CMK (cell line): ENCODE data around the gene DHX16.

Experiments used
- DNase-seq: peaks from one replicate; pipeline ENCODE4 v3.0.0-alpha.2; 2010; ENCODE audit warnings: low read depth

DHX16 gene

DNA sequence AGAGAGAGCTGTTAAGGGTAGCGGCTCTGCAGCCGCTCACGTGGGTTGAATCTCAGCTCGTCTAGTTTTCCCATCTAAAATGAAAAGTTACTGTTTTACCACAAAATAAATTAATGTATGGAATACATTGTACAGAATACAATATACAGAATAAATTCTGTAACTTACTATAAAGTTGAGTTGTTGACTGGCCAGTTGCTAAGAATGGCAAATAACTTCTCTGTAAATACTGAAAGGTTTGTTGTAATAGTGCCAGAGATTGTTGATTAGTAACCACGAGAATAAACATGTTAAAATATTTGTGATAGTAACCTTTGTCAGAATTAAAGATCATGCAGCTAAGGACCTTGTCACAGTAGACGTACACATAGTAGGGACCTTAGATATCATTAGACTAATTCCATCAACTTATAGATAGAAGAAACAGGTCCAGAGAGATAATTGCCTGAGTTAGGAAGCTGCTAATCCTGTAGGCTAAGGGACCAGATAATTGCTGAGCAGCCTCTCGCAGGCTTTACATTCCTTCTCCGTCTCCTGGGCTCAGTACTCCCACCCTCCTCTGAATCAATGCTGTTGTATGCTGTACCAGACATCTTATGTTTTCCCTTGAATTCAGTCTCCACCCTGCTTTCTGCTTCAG lies 18.5 kb upstream of the DHX16 start:
- DNase-seq: no peak

DNA sequence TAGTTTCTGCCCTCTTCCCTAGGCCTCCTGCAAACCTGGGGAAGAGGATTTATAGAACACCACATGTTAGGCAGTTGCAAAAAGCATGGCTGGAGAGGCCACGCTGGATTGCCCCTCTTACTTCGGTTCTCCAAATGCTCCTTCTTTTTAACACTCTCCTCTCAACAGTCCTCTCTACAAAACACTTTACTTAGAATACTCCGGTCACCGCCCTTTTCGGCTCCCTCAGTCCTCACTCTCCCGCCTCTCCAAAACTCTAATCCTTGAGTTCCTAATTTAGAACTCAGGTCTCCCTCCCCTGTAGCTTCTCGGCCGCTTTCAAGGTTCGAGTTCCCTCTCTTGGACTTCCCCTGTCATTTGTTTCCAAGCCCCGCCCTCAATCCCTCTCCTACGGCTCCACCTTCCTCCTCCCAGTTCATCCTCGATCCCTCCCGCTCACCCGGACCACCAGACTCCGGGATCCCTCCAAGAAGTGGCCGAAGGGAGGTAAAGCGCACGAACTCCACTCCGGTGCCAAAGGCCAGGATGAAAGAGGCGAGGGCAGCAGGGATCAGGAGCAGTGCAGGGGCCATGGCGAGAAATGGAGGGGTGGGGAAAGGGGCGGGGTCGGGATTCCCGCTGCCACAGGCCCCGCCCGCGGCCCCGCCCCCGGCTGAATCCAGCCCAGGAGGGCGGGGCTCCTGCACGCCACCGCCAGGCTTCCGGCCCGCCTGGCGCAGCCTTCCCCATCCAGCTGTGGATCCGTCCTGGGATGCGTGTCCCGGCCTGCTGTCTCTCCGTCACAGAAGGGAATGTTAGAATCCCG lies 17.8 kb upstream of the DHX16 start, which contains the start of gene NRM:
NRM (minus strand) TSS at position 582 of the 805 bp plus-strand sequence; CDS start at position 572, 10 bp downstream.
- DNase-seq: peak; percentile 85

DNA sequence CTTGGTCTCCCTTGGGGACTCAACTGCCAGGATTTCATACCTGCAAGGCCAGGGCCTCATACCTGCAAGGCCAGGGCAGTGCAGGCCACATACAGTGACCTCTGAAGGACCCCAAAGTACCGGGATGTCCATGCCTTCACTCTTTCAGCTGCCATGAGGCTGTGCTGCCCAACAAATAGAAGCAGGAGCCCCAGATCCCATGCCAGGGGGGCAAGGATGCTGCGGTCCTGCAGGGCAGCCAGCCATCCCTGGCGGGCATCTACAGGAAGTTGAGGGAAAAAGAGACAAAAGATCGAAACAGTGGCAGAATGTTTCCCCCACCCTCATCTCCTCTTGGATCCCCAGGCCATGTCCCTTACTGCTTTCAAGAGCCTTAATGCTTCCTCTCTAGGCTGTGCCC lies 17.2 kb upstream of the DHX16 start:
- DNase-seq: no peak

DNA sequence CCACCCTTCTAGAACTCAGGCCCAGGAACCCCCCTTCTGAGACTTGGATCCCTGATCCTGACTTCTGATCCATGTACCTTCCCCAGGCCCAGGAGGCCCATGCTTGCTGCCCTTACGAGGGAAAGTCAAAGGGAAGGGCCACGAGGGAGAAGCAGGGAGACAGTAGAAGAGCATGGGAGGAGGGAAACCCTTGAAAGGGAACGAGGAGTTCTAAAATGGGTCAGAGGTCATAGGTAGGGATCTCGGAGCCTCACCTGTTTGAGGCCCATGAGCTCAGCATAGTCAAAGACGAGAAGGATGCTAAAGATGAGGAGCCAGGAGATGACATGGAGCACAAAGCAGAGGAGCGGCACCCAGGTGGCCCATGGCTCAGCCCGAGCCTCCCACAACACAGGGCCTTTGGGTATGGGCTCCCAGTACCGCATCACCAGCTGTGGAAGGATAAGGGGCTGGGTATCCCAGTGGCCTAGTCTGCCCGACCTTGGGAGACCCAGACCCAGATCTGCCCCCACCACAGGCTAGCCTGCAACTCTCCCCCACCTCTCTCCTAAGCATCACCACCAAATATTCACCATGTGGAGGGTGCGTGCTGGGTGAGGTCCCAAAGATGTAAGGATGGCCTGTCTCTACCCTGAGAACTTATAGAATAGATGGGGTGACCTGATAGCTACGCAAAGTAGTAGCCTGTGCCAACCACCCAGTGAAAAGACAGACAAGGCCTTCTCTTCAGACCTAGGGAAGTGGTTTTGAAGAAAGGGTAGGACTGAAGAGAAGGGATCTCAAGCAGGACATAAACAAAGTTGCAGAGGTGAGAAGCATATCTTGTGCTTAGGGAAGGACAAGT lies 16.4 kb upstream of the DHX16 start:
- no peak for DNase-seq

DNA sequence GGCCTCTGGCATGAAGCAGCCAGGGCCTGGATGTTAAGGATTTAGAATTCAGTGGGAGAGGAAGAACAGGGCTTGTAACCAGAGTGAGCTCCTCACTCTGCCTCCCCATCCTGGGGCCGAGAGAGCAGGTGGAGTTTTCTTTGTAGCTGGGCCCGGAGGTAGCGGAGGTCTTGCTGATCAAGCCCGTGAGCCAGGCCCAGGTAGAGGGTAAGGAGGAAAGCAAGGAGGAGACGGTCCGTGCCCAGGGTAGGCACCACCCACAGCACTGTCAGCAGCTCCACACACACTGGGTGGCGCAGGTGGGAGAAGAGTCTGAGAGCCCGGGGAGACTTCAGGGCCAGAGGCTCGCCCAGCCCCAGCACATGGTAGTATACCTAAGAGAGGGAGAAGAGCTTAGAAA lies 15.8 kb upstream of the DHX16 start:
- no peak for DNase-seq

DNA sequence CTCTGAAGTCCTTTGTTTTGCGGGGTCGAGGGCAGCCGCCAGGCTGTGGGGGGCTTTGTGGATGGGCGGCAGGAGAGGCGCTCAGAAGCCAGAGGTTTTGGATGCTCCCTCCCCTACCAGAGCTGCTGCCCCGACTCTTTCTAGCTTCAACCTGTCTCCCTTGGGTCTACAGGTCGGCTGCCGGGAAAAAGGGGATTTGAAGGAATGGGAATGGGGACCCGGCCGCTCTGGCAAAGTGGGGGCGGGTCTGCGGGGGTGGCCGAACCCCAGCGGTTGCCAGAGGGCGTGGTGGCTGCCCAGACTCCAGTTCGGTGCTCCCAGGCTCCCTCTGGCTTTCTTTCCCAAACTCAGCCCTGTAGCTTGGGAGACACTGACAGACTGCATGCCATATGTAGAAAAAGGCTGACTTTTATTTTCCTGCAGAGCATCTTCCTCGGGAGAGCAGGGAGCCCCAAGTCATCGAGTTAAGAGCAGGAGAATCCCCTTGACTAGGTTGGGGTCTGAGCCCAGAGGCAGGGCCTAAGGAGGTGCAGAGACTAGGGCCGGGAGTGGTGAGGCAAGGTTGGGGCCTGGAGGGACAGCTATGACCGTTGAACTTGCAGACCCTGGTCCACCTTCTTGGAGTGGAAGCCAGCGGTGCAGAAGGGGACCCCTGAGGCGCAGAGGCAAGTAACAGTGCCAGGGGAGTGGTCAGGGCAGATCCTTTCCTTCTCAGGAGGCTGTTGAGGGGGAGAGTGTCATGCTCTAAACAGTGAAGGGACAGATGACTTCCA lies 15.0 kb upstream of the DHX16 start:
- no peak for DNase-seq

DNA sequence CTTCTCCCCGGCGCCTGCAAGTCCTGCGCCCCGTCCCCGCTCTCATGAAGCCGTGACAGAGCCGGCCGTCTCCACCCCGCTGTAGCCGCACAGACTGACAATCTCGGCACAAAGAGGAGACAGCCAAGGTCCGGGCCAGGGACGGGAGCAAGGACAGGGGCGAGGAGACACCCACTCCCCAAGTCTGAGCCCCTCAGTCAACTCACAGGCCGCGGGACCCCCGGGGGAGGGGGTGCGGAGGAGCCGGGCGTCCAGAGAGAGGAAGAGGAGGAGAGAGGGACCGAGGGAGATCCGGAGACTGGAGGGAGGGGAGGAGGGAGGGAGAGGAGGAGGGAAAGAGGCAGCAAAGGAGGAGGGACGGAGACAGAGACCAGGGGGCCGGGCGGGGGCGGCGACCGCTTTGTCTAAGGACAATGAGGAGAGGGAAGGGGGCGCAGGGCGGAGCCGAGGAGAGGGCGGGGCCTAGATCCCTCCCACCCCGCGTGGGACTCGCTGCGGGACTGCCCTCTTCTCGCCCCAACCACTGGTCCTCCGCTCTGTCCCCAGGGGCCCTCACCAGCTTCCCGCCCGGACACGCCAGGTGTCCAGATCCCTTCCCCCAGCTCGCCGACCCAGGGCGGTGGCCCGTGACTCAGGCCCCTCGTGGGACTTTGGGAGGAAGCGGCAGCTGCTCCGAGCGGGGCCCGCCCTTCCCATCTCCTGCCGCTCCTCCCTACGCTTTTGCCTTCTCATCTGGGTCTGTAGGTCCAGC lies 14.3 kb upstream of the DHX16 start:
- peak; percentile 95 for DNase-seq

DNA sequence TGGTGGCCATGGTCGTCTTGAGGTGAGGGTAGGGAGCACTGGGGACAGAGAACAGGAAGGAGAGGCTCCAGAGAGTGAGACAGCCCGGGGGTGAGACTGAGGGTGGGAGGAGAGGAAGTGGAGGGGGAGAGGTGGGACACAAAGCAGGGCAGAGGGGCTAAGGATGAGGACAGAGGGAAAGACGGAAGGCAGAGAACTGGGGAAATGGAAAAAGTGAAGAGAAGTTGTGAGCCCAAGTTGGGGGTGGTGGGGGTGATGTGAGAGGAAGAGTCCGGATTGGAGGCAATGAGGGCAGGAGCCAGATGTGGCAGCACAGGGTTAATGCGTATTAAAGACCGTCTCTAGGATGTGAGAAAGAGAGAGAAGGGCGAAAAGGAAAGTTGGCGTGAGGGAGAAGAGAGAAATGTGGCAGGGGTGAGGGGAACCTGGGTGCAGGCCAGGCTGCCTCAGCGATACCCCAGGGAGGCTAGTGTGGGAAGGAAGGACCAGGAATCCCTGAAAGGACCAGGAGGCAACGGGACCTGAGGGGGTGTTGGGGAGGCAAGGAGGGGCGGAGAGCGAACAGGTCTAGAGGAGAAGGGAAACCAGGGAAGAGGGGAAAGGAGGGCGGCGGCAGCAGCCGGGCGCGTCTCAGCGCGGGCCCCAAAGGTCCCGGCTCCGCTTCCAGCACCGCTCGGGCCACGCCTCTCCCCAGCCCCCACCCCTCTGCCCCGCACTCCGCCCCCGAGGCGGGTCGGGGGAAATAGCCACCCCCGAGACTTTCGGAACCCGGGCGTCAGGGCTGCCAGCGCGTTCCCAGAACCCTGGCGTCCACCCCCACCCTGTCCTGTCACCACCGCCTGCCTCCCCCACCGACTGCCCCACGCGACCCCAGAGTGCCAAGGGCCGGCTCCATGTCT lies 13.5 kb upstream of the DHX16 start, which contains the start of gene PPP1R18:
PPP1R18 (minus strand) TSS at position 637 of the 899 bp plus-strand sequence; CDS start at position 10, 627 bp downstream.
- no peak for DNase-seq

DNA sequence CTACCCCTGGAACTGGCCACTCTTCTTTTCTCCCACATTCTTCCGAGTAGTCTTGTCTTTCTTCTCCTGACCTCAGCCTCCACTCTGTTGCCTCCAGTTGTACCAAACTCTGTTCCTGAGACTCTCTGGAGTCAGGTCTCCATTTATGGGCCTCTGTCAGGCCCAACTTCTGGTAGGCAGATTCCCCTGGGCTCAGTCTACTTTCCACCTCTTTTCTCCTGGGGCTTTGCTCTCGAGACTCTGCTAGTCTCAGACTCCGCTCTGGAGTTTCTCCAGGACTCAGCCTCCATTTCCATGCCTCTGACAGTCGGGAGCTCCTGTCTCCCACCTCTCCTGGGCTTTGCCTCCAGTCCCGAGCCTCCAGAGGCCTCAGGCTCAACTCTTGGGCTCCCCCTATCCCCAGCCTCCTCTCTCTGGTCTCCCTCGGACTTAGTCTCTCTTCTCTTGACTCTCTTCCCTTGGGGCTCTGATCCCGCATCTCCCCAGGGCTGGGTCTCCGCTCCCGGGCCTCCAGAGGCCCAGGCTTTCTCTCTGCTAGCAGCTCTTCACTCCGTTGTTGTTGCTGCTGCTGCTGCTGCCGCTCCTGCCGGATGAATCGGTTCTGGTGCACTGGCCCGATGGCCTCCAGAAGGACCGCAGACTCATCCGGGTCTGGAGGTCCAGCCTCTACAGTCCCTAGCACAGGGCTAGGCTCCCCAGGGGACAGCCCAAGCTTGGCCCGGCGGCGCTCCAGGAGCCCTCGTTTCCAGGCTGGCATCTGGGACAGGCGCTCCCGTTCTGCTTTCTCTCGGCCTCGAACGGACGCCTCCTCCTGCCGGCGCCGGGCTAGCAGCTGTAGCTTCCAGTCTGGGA lies 12.6 kb upstream of the DHX16 start:
- DNase-seq: no peak

DNA sequence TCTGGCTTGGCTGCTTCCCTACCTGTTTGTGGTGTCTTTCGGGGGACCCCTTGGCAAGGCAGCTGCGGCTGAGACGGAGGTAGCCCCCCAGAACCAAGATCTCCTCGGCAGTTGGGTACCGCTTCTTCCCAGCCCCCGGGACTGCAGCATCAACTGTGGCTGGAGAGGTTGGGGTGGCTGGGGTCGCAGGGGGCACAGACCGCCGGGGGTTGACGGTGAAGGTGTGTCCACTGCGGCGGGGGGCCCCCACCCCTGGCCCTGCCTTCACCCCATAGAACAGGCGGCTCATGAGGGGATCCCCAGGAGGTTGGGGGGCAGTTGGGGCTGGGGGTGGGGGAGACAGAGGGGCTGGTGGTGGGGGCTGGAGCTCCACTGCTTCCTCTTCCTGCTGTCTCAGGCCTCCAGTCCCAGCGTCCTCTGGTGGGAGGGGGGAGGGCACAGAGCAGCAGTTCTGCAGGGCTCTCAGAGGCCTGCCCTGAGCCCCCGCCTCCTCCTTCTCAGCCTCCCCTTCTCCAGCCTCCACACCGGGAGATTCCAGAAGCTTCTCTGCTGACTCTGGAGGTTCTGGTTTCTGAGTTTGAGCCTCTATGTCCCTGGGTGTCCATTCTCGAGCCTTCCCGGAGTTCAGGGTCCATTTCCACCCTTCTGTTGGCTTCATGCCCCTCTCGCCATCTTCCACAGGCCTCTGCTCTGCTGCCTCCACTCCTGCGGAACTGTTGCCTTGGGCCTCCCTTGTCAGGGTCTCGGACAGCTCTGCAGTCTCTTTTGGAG lies 11.8 kb upstream of the DHX16 start:
- no peak for DNase-seq

DNA sequence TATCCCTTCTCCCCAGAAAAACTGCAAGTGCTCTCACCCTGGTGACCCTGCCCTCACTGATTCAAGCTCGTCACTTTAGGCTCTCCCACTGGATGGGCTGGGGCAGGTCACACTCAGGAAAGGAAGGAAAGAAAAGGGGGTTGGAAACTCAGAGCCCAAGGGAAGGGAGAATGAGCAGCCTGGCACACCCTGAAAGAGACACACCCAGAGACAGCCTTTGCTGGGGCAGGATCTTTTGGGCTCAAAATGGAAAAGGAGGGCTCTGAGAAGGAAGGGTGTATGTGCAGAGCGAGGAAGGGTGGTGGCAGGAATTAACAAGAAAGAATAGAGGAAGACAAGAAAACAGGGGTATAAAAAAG lies 11.2 kb upstream of the DHX16 start:
- no peak for DNase-seq

DNA sequence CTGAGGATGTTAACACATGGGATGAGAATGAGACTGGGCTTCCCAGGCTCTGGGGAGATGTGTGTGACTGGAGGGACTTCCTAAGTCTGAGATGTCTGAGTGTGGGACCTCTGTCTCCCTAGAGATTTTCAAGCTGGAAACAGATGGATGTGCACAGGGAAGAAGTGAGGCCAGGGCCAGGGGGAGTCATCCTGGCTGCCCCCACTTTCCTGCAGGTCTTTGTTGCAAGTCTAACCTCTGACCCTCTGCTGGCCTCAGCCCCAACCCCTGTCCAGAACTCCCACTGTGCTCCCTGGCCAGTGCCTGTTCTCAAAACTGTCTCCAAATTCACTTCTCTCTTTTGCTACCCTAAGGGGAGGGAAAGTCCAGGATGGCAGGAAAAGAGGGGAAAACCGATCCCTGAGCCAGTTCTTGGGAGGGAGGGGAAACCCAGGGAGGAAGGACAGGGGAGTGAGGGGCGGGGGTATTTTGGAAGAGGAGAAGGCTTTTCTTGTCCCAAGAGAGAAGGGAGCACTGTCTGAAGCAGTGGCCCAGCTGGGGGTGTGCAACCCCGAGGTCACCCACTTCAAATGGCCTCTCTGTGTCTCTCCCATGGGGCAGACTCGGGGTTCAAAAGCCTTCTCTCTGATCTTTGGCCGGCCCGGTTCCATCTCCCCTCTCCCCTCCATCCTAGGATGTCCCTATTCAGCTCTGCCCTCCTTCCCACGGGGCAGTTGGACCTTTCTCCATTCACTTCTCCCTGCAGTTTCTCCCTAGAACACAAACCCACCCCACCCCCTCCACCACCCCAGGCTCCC lies 10.6 kb upstream of the DHX16 start:
- no peak for DNase-seq

DNA sequence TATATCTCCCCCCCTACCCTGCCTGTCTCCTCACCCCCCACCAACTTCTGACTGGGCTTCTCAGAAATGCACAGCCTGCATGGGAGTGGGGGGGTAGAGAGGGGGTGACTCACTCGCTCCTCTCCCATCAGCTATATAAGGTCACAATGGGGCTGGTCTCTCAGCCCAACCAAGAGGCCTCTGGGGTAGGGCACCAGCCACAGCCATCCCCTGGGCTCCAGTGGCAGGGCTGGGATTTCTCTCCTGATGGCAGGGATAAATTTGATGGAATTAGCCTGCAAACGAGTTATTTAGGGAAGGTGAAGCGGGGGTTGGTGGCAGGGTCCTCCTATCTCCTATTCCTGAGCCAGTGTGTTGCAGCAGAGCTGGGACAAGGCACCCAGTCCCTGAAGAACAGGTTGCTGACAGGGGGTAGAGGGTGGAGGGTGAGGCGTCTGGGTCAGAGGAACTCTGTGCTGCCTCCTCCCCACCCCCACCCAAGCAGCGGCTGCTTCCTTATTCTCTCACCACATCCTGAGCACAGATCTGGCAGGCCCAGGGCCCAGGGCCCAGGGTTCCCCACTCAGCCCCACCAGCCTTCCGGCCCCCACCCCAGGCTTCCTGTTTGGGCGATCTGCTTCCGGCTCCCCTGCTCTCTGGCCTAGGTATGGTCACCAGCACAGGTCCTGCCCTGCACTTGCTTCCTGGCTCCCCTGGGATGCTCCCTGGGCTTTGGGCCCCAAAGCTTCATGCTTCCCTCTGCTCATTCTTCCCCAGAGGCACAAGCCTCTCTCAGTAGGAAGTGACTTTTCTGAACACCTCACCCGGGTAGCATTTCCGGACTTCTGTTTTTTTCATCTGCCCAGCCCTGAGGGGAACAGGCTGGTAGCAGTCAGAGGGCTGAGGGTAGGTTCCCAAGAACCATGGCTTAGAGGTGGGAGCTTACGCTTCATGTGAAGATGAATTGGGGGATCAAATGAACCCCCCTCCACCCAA lies 9.6 kb upstream of the DHX16 start:
- DNase-seq: peak; percentile 96

DNA sequence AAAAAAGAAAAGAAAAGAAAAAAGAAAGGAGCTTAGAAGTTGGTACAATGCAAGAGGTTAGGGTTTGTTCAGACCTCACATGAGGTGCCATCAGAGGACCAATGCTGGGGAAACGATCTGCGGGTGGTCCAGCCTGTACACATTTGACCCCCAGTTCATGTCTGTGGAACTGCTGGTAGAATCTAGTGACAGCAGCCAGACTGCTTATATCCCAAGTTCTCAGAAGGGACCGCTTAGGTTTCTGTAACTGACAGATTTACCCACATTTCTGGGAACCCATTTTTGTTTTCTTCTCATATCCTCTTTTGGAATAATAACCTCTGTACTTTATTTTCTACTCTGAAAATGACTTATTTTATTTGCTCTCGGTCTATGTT lies 8.9 kb upstream of the DHX16 start:
- no peak for DNase-seq

DNA sequence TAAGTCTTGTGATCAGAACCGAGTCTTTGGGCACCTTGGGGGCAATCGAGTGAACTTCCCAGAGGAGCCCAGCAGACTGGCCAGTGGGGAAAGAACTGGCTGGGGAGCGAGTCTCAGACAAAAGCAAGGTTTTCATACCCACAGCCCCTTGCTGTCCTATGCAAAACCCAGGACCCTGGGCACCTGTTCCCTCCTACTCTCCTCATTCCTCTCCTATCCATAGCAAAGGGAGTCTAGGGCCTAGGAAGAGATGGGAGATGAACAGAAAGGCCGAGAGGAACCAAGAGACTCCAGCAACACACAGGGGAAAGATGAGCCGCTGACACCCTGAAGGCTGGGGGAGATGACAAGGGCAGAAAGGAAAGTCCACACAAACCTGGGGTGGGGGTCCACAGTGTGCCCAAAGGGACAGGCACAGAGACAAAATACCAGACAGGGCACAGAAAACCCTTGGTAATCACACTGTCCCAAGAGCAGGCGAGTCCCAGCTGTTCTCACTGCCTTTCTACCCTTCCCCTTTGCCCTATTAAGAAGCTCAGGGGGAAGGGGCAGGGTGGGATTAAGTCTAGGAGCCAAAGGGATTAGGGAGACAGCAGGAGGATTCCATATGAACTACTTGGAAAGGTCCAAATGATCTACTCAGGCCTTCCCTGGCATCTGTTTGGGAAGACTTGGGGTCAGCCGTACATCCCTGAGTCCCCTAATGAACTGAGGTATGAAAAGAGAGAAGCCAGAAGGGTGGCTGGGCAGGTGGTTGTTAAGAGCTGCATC lies 7.1 kb upstream of the DHX16 start:
- DNase-seq: no peak
